ENCODE data around the gene ETV4. TPM values are rescaled to one million over a fixed set of nuclear protein-coding genes. Genes with fewer than 3 reads are reported as not detected.

The ETV4 gene
- total and polyA plus RNA-seq, 2 of the 13 experiments (the other 11 are each of a cell fraction or from before 2014, with no cell fraction given) = 128 to 330 TPM

DNA sequence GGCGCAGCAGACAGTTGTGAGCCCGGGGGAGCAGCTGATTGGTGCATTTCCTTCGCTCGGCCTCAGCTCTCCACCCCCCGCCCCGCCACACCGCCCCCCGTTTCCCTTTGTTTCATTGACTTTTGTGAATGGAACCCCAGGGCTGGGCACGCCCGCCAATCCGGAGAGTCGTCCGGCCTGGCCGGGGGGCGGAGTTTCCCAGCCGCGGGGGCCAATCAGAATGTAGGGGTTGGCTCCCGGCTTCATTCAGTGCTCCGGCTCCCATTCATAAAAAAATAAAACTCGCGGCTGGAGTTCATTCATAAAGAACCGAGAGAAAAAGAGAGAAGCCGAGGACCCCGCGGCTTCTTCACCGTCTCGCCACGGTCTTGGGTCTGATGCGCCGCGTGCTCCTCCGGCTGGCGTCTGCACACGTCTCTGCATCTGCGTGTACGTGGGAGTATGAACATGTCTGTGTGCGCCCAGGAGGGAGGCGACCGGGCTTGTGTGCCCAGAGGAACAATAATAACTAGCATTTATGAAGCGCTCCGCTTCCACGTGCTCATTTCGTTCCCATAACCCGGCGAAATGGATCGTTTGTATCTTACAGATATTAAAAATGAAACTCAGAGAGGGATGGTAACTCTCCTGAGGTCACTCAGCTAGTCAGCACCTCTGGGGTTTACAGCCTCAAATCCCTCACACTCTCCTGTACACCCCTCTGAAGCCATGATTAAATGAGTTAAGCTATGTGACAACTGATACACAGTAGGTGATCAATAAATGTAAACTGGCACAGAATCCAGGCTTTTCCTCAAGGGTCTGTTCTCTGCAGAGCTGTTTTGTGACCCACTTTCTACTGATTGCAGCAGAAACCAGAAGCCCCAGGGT lies at the start of gene ETV4 (continued):
- TF ChIP-seq, protein P1, sequence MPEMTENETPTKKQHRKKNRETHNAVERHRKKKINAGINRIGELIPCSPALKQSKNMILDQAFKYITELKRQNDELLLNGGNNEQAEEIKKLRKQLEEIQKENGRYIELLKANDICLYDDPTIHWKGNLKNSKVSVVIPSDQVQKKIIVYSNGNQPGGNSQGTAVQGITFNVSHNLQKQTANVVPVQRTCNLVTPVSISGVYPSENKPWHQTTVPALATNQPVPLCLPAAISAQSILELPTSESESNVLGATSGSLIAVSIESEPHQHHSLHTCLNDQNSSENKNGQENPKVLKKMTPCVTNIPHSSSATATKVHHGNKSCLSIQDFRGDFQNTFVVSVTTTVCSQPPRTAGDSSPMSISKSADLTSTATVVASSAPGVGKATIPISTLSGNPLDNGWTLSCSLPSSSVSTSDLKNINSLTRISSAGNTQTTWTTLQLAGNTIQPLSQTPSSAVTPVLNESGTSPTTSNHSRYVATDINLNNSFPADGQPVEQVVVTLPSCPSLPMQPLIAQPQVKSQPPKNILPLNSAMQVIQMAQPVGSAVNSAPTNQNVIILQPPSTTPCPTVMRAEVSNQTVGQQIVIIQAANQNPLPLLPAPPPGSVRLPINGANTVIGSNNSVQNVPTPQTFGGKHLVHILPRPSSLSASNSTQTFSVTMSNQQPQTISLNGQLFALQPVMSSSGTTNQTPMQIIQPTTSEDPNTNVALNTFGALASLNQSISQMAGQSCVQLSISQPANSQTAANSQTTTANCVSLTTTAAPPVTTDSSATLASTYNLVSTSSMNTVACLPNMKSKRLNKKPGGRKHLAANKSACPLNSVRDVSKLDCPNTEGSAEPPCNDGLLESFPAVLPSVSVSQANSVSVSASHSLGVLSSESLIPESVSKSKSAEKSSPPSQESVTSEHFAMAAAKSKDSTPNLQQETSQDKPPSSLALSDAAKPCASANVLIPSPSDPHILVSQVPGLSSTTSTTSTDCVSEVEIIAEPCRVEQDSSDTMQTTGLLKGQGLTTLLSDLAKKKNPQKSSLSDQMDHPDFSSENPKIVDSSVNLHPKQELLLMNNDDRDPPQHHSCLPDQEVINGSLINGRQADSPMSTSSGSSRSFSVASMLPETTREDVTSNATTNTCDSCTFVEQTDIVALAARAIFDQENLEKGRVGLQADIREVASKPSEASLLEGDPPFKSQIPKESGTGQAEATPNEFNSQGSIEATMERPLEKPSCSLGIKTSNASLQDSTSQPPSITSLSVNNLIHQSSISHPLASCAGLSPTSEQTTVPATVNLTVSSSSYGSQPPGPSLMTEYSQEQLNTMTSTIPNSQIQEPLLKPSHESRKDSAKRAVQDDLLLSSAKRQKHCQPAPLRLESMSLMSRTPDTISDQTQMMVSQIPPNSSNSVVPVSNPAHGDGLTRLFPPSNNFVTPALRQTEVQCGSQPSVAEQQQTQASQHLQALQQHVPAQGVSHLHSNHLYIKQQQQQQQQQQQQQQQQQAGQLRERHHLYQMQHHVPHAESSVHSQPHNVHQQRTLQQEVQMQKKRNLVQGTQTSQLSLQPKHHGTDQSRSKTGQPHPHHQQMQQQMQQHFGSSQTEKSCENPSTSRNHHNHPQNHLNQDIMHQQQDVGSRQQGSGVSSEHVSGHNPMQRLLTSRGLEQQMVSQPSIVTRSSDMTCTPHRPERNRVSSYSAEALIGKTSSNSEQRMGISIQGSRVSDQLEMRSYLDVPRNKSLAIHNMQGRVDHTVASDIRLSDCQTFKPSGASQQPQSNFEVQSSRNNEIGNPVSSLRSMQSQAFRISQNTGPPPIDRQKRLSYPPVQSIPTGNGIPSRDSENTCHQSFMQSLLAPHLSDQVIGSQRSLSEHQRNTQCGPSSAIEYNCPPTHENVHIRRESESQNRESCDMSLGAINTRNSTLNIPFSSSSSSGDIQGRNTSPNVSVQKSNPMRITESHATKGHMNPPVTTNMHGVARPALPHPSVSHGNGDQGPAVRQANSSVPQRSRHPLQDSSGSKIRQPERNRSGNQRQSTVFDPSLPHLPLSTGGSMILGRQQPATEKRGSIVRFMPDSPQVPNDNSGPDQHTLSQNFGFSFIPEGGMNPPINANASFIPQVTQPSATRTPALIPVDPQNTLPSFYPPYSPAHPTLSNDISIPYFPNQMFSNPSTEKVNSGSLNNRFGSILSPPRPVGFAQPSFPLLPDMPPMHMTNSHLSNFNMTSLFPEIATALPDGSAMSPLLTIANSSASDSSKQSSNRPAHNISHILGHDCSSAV (CRISPR knock-in tag; IDR thresholded peaks at IDR 0.05; ENCODE audit: borderline replicate concordance) = no peak
- TF ChIP-seq ZNF264 (CRISPR knock-in tag; IDR thresholded peaks at IDR 0.05) (no peak), ZMYM4 (CRISPR knock-in tag; IDR thresholded peaks at IDR 0.05) (no peak), ZNF326 (CRISPR knock-in tag; IDR thresholded peaks at IDR 0.05; ENCODE audit: borderline replicate concordance) (peak; percentile 69; the same call in 1 of the 2 replicates), AGO2 (optimal IDR thresholded peaks at IDR 0.05; ENCODE audit: low read depth, low read length) (no peak), ZSCAN25 (CRISPR knock-in tag; IDR thresholded peaks at IDR 0.05) (no peak), GTF2F1 (IDR thresholded peaks at IDR 0.05; ENCODE audit: low read length) (no peak)
- TF ChIP-seq, protein P2, sequence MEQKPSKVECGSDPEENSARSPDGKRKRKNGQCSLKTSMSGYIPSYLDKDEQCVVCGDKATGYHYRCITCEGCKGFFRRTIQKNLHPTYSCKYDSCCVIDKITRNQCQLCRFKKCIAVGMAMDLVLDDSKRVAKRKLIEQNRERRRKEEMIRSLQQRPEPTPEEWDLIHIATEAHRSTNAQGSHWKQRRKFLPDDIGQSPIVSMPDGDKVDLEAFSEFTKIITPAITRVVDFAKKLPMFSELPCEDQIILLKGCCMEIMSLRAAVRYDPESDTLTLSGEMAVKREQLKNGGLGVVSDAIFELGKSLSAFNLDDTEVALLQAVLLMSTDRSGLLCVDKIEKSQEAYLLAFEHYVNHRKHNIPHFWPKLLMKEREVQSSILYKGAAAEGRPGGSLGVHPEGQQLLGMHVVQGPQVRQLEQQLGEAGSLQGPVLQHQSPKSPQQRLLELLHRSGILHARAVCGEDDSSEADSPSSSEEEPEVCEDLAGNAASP (CRISPR knock-in tag; IDR thresholded peaks at IDR 0.05; ENCODE audit: borderline replicate concordance) = peak; percentile 15; the same call in 1 of the 2 replicates
- TF ChIP-seq, protein P3, sequence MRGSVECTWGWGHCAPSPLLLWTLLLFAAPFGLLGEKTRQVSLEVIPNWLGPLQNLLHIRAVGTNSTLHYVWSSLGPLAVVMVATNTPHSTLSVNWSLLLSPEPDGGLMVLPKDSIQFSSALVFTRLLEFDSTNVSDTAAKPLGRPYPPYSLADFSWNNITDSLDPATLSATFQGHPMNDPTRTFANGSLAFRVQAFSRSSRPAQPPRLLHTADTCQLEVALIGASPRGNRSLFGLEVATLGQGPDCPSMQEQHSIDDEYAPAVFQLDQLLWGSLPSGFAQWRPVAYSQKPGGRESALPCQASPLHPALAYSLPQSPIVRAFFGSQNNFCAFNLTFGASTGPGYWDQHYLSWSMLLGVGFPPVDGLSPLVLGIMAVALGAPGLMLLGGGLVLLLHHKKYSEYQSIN (CRISPR knock-in tag; IDR thresholded peaks at IDR 0.05; ENCODE audit: borderline replicate concordance) = no peak
- TF ChIP-seq, protein P4, sequence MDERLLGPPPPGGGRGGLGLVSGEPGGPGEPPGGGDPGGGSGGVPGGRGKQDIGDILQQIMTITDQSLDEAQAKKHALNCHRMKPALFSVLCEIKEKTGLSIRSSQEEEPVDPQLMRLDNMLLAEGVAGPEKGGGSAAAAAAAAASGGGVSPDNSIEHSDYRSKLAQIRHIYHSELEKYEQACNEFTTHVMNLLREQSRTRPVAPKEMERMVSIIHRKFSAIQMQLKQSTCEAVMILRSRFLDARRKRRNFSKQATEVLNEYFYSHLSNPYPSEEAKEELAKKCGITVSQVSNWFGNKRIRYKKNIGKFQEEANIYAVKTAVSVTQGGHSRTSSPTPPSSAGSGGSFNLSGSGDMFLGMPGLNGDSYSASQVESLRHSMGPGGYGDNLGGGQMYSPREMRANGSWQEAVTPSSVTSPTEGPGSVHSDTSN (CRISPR knock-in tag; IDR thresholded peaks at IDR 0.05) = no peak
- TF ChIP-seq, protein P5, sequence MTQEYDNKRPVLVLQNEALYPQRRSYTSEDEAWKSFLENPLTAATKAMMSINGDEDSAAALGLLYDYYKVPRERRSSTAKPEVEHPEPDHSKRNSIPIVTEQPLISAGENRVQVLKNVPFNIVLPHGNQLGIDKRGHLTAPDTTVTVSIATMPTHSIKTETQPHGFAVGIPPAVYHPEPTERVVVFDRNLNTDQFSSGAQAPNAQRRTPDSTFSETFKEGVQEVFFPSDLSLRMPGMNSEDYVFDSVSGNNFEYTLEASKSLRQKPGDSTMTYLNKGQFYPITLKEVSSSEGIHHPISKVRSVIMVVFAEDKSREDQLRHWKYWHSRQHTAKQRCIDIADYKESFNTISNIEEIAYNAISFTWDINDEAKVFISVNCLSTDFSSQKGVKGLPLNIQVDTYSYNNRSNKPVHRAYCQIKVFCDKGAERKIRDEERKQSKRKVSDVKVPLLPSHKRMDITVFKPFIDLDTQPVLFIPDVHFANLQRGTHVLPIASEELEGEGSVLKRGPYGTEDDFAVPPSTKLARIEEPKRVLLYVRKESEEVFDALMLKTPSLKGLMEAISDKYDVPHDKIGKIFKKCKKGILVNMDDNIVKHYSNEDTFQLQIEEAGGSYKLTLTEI (CRISPR knock-in tag; conservative IDR thresholded peaks at IDR 0.05) = no peak
- TF ChIP-seq, protein P6, sequence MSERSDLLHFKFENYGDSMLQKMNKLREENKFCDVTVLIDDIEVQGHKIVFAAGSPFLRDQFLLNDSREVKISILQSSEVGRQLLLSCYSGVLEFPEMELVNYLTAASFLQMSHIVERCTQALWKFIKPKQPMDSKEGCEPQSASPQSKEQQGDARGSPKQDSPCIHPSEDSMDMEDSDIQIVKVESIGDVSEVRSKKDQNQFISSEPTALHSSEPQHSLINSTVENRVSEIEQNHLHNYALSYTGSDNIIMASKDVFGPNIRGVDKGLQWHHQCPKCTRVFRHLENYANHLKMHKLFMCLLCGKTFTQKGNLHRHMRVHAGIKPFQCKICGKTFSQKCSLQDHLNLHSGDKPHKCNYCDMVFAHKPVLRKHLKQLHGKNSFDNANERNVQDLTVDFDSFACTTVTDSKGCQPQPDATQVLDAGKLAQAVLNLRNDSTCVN (CRISPR knock-in tag; IDR thresholded peaks at IDR 0.05; ENCODE audit: borderline replicate concordance) = no peak
